Ovary (tissue), 9 donors: ENCODE data around the gene ARHGAP28. TPM values are rescaled to one million over a fixed set of nuclear protein-coding genes. Genes with fewer than 3 reads are reported as not detected.

Source experiments
- DNase-seq, 5 donors: peaks; one replicate each; pipeline ENCODE4 v3.0.0-alpha.2; 2019 to 2020
- H3K27ac ChIP-seq, 2 donors: fragments of 200-600 bp; one replicate each; pipeline versions ENCODE4 v1.5.1 to v1.8.0; 2019 to 2022
- H3K27me3 ChIP-seq: fragments of 200-600 bp; one replicate; pipeline ENCODE4 v1.8.0; 2022
- H3K36me3 ChIP-seq: fragments of 200-600 bp; sonication (generic); one replicate; pipeline ENCODE4 v1.5.1; 2019
- H3K4me1 ChIP-seq: one replicate; pipeline ENCODE4 v1.8.1; 2013; ENCODE audit warnings: mild to moderate bottlenecking, moderate library complexity; ENCODE audit not compliant: insufficient read depth
- H3K4me3 ChIP-seq: fragments of 200-600 bp; sonication (generic); one replicate; pipeline ENCODE4 v1.5.1; 2017
- H3K9me3 ChIP-seq, 2 donors: fragments of 200-600 bp in 1 of 2; sonication (generic) in 1 of 2; one replicate each; pipeline versions ENCODE4 v1.5.1 to v1.8.1; 2013 to 2019; ENCODE audit warnings: mild to moderate bottlenecking in 1 of 2, moderate library complexity in 1 of 2
- EP300 ChIP-seq: sonication (generic); formaldehyde crosslinking; IDR thresholded peaks from one replicate; pipeline ENCODE4 v1.6.1; 2017; ENCODE audit warnings: antibody characterized with exemption
- POLR2A ChIP-seq: fragments of 450-650 bp; IDR thresholded peaks from one replicate; pipeline ENCODE4 v1.6.1; 2017; ENCODE audit warnings: antibody characterized with exemption, mild to moderate bottlenecking, moderate library complexity
- WGBS, 3 donors: extraction: QIAGEN DNeasy Blood & Tissue Kit in 1 of 3; methylation state at CpG; one replicate each; pipeline versions ENCODE4 v1.1.5 to v1.1.7; 2013 to 2017; 5-methylcytosine and 5-hydroxymethylcytosine counted together
- intact Hi-C, 4 donors: fragments of 100-400 bp; cut with DNase I; formaldehyde crosslinking; loops; one replicate each; pipeline versions ENCODE4 v1.11.0 to v1.15.1; 2022 to 2023
- polyA plus RNA-seq, 2 donors: library from polyadenylated mRNA; stranded (reverse); fragments of 200-250 nt in 1 of 2; fragments of 350-450 nt in 1 of 2; fragmentation: Illumina TruSeq in 1 of 2; extraction: RNeasy Lipid Tissue Mini Kit (QIAGEN cat#74804) in 1 of 2; gene quantifications; one replicate each; pipeline ENCODE4 v1.2.3, GENCODE V29; 2013 to 2014
- total RNA-seq, 7 donors: library from RNA; depleted of rRNA in 2 of 7; stranded (reverse); fragments of >200 nt in 2 of 7; fragmentation: NEBNext Ultra II Directional in 3 of 7; extraction: Animal tissue kit (Norgen Biotek cat#: 25700) in 3 of 7; gene quantifications; one replicate each; pipeline versions ENCODE4 v1.1.0 to v1.2.4, GENCODE V29; 2016 to 2023
- TF ChIP-seq, protein P1 (sequence below), 3 donors: fragments of 450-650 bp in 2 of 3; fragments of 200-600 bp in 1 of 3; IDR thresholded peaks; one replicate each; pipeline versions ENCODE4 v1.5.1 to v1.8.0; 2016 to 2022; ENCODE audit warnings: antibody characterized with exemption in 3 of 3, mild to moderate bottlenecking in 1 of 3
- donor health status: DM: no; HTN: no; CAD: no; lungs with moderate emphysema.
- donor health status: DM: no; HTN: no; CAD: no.
- donor health status: Bipolar disorder and iron deficiency.
- donor health status: DM: yes; HTN: yes; CAD: no.
- donor health status: DM: no; HTN: no; CAD: no.
- donor health status: DM: yes; HTN: yes; CAD: no.

ARHGAP28 gene
- total and polyA plus RNA-seq, 9 donors, result 5.9 to 28.7 (median 16.9) TPM

DNA sequence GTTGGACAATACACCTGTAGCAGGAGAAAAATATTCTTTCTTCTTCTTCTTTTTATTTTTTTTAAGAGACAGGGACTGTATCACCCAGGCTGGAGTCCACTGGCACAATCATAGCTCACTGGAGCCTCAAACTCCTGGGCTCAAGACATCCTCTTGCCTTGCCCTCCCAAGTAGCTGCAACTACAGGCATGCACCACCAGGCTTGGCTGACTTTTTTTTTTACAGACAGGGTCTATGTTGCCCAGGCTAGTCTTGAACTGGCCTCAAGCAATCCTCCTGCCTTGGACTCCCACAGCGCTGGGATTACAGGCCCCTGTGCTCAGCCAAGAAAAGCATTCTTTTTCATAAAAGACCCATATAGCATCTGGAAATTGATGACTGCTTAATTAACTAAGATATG is 17.1 kb upstream of the ARHGAP28 start:
- Histone ChIP-seq H3K9me3 (no peaks in the 10 kb centered on the region), H3K27me3 (no peaks in the 10 kb centered on the region), H3K4me1 (no peaks in the 10 kb centered on the region), H3K4me3 (no peak overlapping the region), H3K36me3 (no peaks in the 10 kb centered on the region), H3K27ac (no peak overlapping the region)
- intact Hi-C loops, result no loop called here
- DNase-seq, result no peak
- WGBS, 3 donors, result 91 to 95% (median 93%) methylated on average over 1 of the region's 1 CpG
- TF ChIP-seq, protein P1, sequence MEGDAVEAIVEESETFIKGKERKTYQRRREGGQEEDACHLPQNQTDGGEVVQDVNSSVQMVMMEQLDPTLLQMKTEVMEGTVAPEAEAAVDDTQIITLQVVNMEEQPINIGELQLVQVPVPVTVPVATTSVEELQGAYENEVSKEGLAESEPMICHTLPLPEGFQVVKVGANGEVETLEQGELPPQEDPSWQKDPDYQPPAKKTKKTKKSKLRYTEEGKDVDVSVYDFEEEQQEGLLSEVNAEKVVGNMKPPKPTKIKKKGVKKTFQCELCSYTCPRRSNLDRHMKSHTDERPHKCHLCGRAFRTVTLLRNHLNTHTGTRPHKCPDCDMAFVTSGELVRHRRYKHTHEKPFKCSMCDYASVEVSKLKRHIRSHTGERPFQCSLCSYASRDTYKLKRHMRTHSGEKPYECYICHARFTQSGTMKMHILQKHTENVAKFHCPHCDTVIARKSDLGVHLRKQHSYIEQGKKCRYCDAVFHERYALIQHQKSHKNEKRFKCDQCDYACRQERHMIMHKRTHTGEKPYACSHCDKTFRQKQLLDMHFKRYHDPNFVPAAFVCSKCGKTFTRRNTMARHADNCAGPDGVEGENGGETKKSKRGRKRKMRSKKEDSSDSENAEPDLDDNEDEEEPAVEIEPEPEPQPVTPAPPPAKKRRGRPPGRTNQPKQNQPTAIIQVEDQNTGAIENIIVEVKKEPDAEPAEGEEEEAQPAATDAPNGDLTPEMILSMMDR (IDR thresholded peaks at IDR 0.05), result no peak
- TF ChIP-seq EP300 (no peak), POLR2A (no peak)

DNA sequence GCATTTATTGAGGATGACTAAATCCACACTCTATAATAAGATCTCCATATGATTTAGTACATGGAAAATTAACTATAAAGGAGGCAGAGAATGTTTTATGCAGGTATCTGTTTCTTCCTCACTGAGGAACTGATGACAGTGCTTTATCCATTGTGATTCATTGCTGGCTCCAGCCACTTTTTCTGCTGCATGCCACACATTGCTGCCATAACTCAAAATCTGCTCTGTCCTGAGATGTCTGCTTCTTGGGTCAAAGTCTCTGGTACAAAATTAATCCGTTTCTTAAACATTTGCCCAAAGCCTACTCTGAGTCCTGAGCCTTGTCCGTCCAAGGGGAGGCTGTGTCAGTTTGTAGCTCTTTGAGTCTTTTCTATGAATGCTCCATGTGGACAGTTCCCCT is 15.5 kb upstream of the ARHGAP28 start:
- no peaks in the 10 kb centered on the region for H3K36me3 ChIP-seq
- TF ChIP-seq, protein P1 (IDR thresholded peaks at IDR 0.05), result no peak
- no peak for TF ChIP-seq POLR2A
- no peak for TF ChIP-seq EP300
- intact Hi-C loops, result no loop called here

DNA sequence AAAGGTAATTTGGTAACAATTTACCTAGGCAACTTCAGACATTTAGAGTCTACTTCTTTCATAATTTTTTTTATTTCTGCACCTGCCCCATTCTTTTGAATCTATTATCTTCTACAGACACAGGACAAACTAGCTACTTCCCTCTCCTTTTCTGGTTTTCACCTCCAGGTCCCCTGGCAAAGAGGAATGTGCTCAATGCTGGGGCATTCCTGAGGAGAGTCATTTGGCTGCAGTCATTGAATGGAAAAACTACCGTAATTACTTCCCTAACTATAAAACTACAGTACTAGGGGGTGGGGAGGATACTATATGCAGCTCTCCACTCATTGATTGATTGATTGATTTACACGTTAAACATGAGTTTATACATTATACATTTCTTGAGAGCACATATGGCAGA is 11.2 kb upstream of the ARHGAP28 start:
- intact Hi-C loops, result no loop called here
- H3K27ac ChIP-seq, result no peak overlapping the region
- H3K4me3 ChIP-seq, result no peak overlapping the region
- H3K27me3 ChIP-seq, result no peaks in the 10 kb centered on the region
- DNase-seq, result no peak
- no peak for TF ChIP-seq EP300
- no peak for TF ChIP-seq POLR2A
- TF ChIP-seq, protein P1 (IDR thresholded peaks at IDR 0.05), result no peak
- 78 to 94% (median 86%) methylated on average over 2 of the region's 2 CpGs for WGBS, 3 donors
- no peaks in the 10 kb centered on the region for H3K36me3 ChIP-seq
- no peaks in the 10 kb centered on the region for H3K9me3 ChIP-seq
- H3K4me1 ChIP-seq, result no peaks in the 10 kb centered on the region

More for the DNA sequence above, 15.5 kb upstream of the ARHGAP28 start:
- no peaks in the 10 kb centered on the region for H3K9me3 ChIP-seq
- H3K4me3 ChIP-seq, result no peak overlapping the region
- H3K27me3 ChIP-seq, result no peaks in the 10 kb centered on the region
- 71 to 77% (median 73%) methylated on average over 2 of the region's 2 CpGs for WGBS, 3 donors
- H3K4me1 ChIP-seq, result no peaks in the 10 kb centered on the region
- no peak for DNase-seq
- no peak overlapping the region for H3K27ac ChIP-seq

DNA sequence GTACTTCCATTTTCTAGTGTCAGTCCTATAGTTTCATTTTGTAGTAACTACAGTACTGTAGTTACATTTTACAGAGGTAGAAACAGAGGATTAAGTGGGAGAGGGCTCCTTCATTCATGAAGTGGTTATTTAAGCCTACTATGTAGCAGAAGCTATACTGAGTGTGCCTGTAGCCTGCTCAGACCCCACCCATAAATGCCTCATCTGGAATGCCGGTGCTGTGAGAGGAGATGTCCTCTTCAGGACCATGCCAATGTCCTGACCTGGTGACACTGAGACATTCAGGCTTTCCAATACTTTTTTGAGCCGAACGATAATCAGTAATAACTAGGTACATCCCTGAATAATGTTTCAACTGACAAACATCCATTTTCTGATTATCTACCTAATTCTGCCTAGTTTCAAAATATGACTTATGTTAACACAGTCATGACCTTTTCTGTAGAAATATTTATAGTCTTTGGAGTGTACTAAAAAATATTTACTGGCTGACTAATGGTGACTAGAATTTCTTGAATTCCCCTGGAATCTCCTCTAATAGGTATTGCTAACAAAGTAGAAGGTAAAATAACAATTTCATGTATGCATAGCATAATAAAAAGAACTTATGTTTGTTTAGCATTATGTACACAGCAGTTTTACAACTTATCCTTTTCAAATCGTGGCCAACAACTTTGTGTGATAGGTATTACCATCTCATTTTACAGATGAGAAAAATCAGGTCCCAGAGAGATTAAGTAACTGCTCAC is 10.2 kb upstream of the ARHGAP28 start:
- Histone ChIP-seq H3K27ac (no peak overlapping the region), H3K9me3 (no peaks in the 10 kb centered on the region), H3K4me3 (no peak overlapping the region), H3K4me1 (no peaks in the 10 kb centered on the region), H3K36me3 (no peaks in the 10 kb centered on the region), H3K27me3 (no peaks in the 10 kb centered on the region)
- TF ChIP-seq, protein P1 (IDR thresholded peaks at IDR 0.05), result no peak
- TF ChIP-seq EP300, result no peak
- TF ChIP-seq POLR2A, result no peak
- 71 to 75% (median 72%) methylated on average over 4 of the region's 4 CpGs for WGBS, 3 donors
- no peak for DNase-seq
- intact Hi-C loops, result no loop called here
